ENCODE results near the gene FOXJ1. TPM values are rescaled to one million over a fixed set of nuclear protein-coding genes. Genes with fewer than 3 reads are reported as not detected.

Gene FOXJ1
- total and polyA plus RNA-seq, 2 of the 8 experiments (the other 6 are each of a cell fraction or from before 2014, with no cell fraction given), result 4.7 to 5.4 TPM

DNA sequence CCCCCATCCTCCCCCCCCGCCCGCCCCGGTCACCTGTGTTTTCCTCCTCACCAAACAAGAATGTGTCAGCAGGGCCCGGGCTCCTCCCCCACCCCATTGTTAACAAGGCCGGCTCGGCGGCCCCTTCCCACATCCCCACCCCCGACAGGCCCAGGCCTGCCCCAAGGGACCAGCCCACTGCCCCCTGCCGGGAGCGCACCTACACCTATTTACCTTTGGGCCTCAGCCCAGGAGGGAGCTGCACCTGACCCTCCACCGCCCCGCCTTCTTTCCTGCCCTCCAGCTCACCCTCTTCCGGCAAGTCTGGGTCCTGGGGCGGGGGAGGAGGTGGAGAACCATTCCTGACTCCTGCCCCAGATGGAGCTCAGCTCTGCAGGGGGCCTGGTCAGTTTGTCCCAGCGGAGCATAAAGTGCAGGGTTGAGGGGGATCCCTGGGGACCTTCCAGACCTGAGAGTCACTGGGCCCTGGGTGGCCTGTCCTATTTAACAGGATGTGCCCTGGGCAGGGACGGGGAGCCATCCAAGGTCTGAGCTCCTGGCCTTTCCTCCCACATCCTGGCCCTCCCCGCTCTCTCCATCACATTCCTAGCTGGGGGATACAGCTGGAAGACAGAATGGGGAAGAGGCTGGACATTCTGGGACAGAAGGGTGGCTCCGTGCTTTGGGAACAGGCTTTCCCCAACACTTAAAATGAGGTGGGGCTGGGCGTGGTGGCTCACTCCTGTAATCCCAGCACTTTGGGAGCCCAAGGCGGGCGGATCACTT lies 8.3 kb downstream of the FOXJ1 start:
- WGBS, 2 experiments (ENCODE audit: extremely low coverage in 1 of 2, insufficient coverage in 1 of 2, insufficient read length in 1 of 2, insufficient replicate concordance in 2 of 2, low coverage in 1 of 2, low lambda C conversion rate in 2 of 2, missing lambda C conversion rate in 1 of 2), result 24% methylated on average over 15 of the region's 21 CpGs; no CpG with 5 or more reads in 1 of the 2 experiments
- peak overlapping the region in 3 of 4 experiments; percentile 2 to 47 (median 19); a peak in 2 of 8 replicates for H3K4me3 ChIP-seq (ENCODE audit: extremely low read depth in 1 of 4, insufficient read depth in 2 of 4, low read depth in 3 of 4, low read length in 4 of 4)
- TF ChIP-seq BACH1 (IDR thresholded peaks at IDR 0.05; ENCODE audit: low read length) (no peak), CTCF (IDR thresholded peaks at IDR 0.05; ENCODE audit: control extremely low read depth in 1 of 3, insufficient read depth in 1 of 3, low read depth in 1 of 3, low read length in 3 of 3) (peak in 2 of 3 experiments; percentile 2 to 3; a peak in 1 of 4 replicates), TEAD4 (IDR thresholded peaks at IDR 0.05; ENCODE audit: low read depth, low read length) (peak; percentile 36; the same call in 1 of the 2 replicates), SIRT6 (IDR thresholded peaks at IDR 0.05; ENCODE audit: low read length) (no peak), CTBP2 (IDR thresholded peaks at IDR 0.05; ENCODE audit: borderline replicate concordance, insufficient read depth, insufficient read length, low read length) (peak; percentile 74), GABPA (IDR thresholded peaks at IDR 0.05; ENCODE audit: borderline replicate concordance, insufficient read depth, low read length) (peak; percentile 8; the same call in 1 of the 2 replicates), RAD21 (IDR thresholded peaks at IDR 0.05 in 1 of 2, conservative IDR thresholded peaks at IDR 0.05 in 1 of 2; ENCODE audit: low read depth in 2 of 2, low read length in 2 of 2) (0 out of 4 replicates have a peak, but pooled peaks of 1 of the 2 experiments have one; percentile 2)

More for the DNA sequence above, 8.3 kb downstream of the FOXJ1 start:
- POLR2A ChIA-PET (ENCODE audit: partially characterized antibody), result interaction anchor here (0.6 to 9.3 kb wide), 13 partner anchors 11 to 847 kb away, joined by 3 to 70 read pairs (median 3); partner anchors contain the start of gene FOXJ1
- H2BK5ac ChIP-seq (ENCODE audit: low read depth, low read length), result peak overlapping the region; percentile 96; the same call in 1 of the 2 replicates
- no peak overlapping the region for H3K14ac ChIP-seq (ENCODE audit: insufficient read length)
- no peak overlapping the region for H3K23ac ChIP-seq (ENCODE audit: insufficient read length)
- no peak overlapping the region for H4K8ac ChIP-seq (ENCODE audit: extremely low read depth, insufficient read depth, low read length)
- H3K4me2 ChIP-seq (ENCODE audit: insufficient read depth in 1 of 2, low read depth in 2 of 2, low read length in 2 of 2), result peak overlapping the region; percentile 55 to 69
- no peaks in the 10 kb centered on the region for H3K79me2 ChIP-seq (ENCODE audit: control insufficient read depth in 1 of 2, insufficient read depth in 2 of 2, low read length in 2 of 2)
- peak; percentile 88 to 89 for DNase-seq (ENCODE audit: low read depth in 1 of 2, low spot score in 2 of 2)
- no peaks in the 10 kb centered on the region for H3K36me3 ChIP-seq (ENCODE audit: control insufficient read depth in 2 of 4, insufficient read depth in 4 of 4, low read length in 3 of 4)
- H3K4me1 ChIP-seq (replicated peaks in 1 of 4; ENCODE audit: control insufficient read depth in 3 of 4, insufficient read depth in 4 of 4, low read length in 3 of 4), result peaks cover 18 to 62% (median 53%) of the 10 kb centered on the region in 4 experiments
- no peak overlapping the region for H4K5ac ChIP-seq (ENCODE audit: insufficient read length, low read depth, low read length)
- H3K18ac ChIP-seq (ENCODE audit: extremely low read depth, low read length), result peak overlapping the region; percentile 96
- H3K56ac ChIP-seq (replicated peaks; ENCODE audit: insufficient read length, low read depth, low read length), result no peak overlapping the region
- H2BK120ac ChIP-seq (replicated peaks; ENCODE audit: low read depth, low read length), result peak overlapping the region; percentile 60
- no peaks in the 10 kb centered on the region for H4K20me1 ChIP-seq (replicated peaks in 1 of 2; ENCODE audit: control insufficient read depth in 1 of 2, insufficient read depth in 2 of 2, low read length in 2 of 2)
- H4K91ac ChIP-seq (replicated peaks; ENCODE audit: insufficient read length, low read length), result peak overlapping the region; percentile 75
- 0 out of 2 replicates have a peak overlapping the region, but pooled peaks have one; percentile 41 for H3K27ac ChIP-seq (ENCODE audit: low read depth, low read length)
- no peak overlapping the region; a peak in 1 of 7 replicates for H3K9ac ChIP-seq (replicated peaks in 1 of 4; ENCODE audit: extremely low read depth in 1 of 4, low read depth in 3 of 4, low read length in 3 of 4)
- H3K23me2 ChIP-seq (ENCODE audit: low read depth, low read length), result peaks cover 13% of the 10 kb centered on the region; the same call in 1 of the 2 replicates
- H3K9me3 ChIP-seq (ENCODE audit: insufficient read depth in 2 of 2, low read depth in 1 of 2, low read length in 1 of 2), result no peaks in the 10 kb centered on the region
- H2BK20ac ChIP-seq (ENCODE audit: low read length), result peak overlapping the region; percentile 93; the same call in 1 of the 2 replicates
- CTCF ChIA-PET (ENCODE audit: partially characterized antibody), result interaction anchor here (0.6 to 41.5 kb wide), 17 partner anchors 12 to 609 kb away, joined by 3 to 778 read pairs (median 4); partner anchors contain the start of genes EXOC7 and FOXJ1
- H2BK12ac ChIP-seq (ENCODE audit: low read depth, low read length), result peak overlapping the region; percentile 80; the same call in 1 of the 2 replicates
- H2BK15ac ChIP-seq (ENCODE audit: low read length), result peak overlapping the region; percentile 88; the same call in 1 of the 2 replicates
- no peak overlapping the region; the same call in 1 of the 2 replicates for H2AK5ac ChIP-seq (ENCODE audit: low read depth, low read length)
- no peak overlapping the region for H2AFZ ChIP-seq (ENCODE audit: low read length)
- no peaks in the 10 kb centered on the region for H3K79me1 ChIP-seq (ENCODE audit: low read depth, low read length)
- H3K4ac ChIP-seq (replicated peaks; ENCODE audit: insufficient read length, low read depth, low read length), result peak overlapping the region; percentile 11
- no peak for FAIRE-seq
- peaks cover 6 to 31% (median 18%) of the 10 kb centered on the region in 4 experiments for H3K27me3 ChIP-seq (replicated peaks in 1 of 4; ENCODE audit: control insufficient read depth in 3 of 4, extremely low read depth in 1 of 4, insufficient read depth in 3 of 4, low read length in 3 of 4)

Measured in H1 (cell line).